NCI-H2107 (cell line): ENCODE data around the gene MDGA2.
"Not testable (repeated sequence)": the region's sequence is repeated elsewhere in the genome, so short reads cannot be mapped to it uniquely, and the experiment has no call there.

Experiments
- DNase-seq: peaks from one replicate; lab custom pipeline; 2025; lab: John Stamatoyannopoulos, UW

MDGA2 gene

GRCh38 chr14:47328376-47328775 lies 347.0 kb downstream of the MDGA2 start:
- no peak for DNase-seq

- no peak for DNase-seq
Measured at GRCh38 chr14:47327336-47327735, 348.1 kb downstream of the MDGA2 start.

- DNase-seq = no peak
Measured at GRCh38 chr14:47322751-47323150, 352.7 kb downstream of the MDGA2 start.

- DNase-seq = no peak
Measured at GRCh38 chr14:47302121-47302520, 373.3 kb downstream of the MDGA2 start.

GRCh38 chr14:47300796-47301195 lies 374.6 kb downstream of the MDGA2 start:
- no peak for DNase-seq

GRCh38 chr14:47297374-47297773 lies 378.0 kb downstream of the MDGA2 start:
- DNase-seq = no peak

GRCh38 chr14:47284283-47284682 lies 391.1 kb downstream of the MDGA2 start:
- no peak for DNase-seq

- DNase-seq = not testable (repeated sequence)
Measured at GRCh38 chr14:47281761-47282160, 393.6 kb downstream of the MDGA2 start.

GRCh38 chr14:47278233-47278842 lies 397.1 kb downstream of the MDGA2 start:
- DNase-seq = no peak

- DNase-seq = no peak
Measured at GRCh38 chr14:47277703-47278102, 397.7 kb downstream of the MDGA2 start.

GRCh38 chr14:47276931-47277330 lies 398.5 kb downstream of the MDGA2 start:
- DNase-seq = no peak

GRCh38 chr14:47273939-47274338 lies 401.5 kb downstream of the MDGA2 start:
- no peak for DNase-seq

GRCh38 chr14:47270715-47271114 lies 404.7 kb downstream of the MDGA2 start:
- no peak for DNase-seq

- DNase-seq = no peak
Measured at GRCh38 chr14:47269756-47270492, 405.5 kb downstream of the MDGA2 start.

- DNase-seq = no peak
Measured at GRCh38 chr14:47264842-47265241, 410.6 kb downstream of the MDGA2 start.

- DNase-seq = no peak
Measured at GRCh38 chr14:47262801-47263200, 412.6 kb downstream of the MDGA2 start.

- no peak for DNase-seq
Measured at GRCh38 chr14:47261350-47261749, 414.1 kb downstream of the MDGA2 start.

GRCh38 chr14:47259796-47260195 lies 415.6 kb downstream of the MDGA2 start:
- no peak for DNase-seq

- no peak for DNase-seq
Measured at GRCh38 chr14:47257013-47257412, 418.4 kb downstream of the MDGA2 start.

- DNase-seq = no peak
Measured at GRCh38 chr14:47252802-47253201, 422.6 kb downstream of the MDGA2 start.

- DNase-seq = no peak
Measured at GRCh38 chr14:47246367-47246766, 429.0 kb downstream of the MDGA2 start.

- not testable (repeated sequence) for DNase-seq
Measured at GRCh38 chr14:47242579-47242978, 432.8 kb downstream of the MDGA2 start.

- no peak for DNase-seq
Measured at GRCh38 chr14:47240748-47241437, 434.5 kb downstream of the MDGA2 start.
